ENCODE results near the gene SQSTM1. TPM values are rescaled to one million over a fixed set of nuclear protein-coding genes. Genes with fewer than 3 reads are reported as not detected.

Gene SQSTM1
- total and polyA plus RNA-seq, 2 experiments from 2014 or later: 402 to 641 TPM

GRCh38 chr5:179858241-179858585 is 37.5 kb downstream of the SQSTM1 start:
- H4K20me1 ChIP-seq (ENCODE audit: insufficient read depth, poor library complexity, severe bottlenecking): no peaks in the 10 kb centered on the region
- peak overlapping the region; percentile 65 for H2AFZ ChIP-seq
- no peak for TF ChIP-seq EZH2phosphoT487 (IDR thresholded peaks at IDR 0.05; ENCODE audit: low read depth, severe bottlenecking, unreplicated experiment)
- TF ChIP-seq EZH2 (IDR thresholded peaks at IDR 0.05; ENCODE audit: borderline replicate concordance): no peak
- no peak for TF ChIP-seq CTCF (IDR thresholded peaks at IDR 0.05; ENCODE audit: poor library complexity)
- WGBS (ENCODE audit: low lambda C conversion rate, missing lambda C conversion rate): under 1% methylated on average over 32 of the region's 32 CpGs
- peak; percentile 72 for DNase-seq (ENCODE audit: low spot score)
- H3K4me2 ChIP-seq: peak overlapping the region; percentile 94
- H3K79me2 ChIP-seq: peaks cover 40% of the 10 kb centered on the region
- no peaks in the 10 kb centered on the region for H3K9me2 ChIP-seq (replicated peaks; ENCODE audit: insufficient read depth)
- H3K27me3 ChIP-seq: no peaks in the 10 kb centered on the region
- peak overlapping the region; percentile 66 for H3K4me3 ChIP-seq
- H3K9me3 ChIP-seq (ENCODE audit: low read depth): no peaks in the 10 kb centered on the region
- H3K27ac ChIP-seq: peak overlapping the region; percentile 36
- no peaks in the 10 kb centered on the region for H3K36me3 ChIP-seq (replicated peaks; ENCODE audit: insufficient read depth, low read depth)
- no peaks in the 10 kb centered on the region for H3K4me1 ChIP-seq (ENCODE audit: insufficient read depth)

DNA sequence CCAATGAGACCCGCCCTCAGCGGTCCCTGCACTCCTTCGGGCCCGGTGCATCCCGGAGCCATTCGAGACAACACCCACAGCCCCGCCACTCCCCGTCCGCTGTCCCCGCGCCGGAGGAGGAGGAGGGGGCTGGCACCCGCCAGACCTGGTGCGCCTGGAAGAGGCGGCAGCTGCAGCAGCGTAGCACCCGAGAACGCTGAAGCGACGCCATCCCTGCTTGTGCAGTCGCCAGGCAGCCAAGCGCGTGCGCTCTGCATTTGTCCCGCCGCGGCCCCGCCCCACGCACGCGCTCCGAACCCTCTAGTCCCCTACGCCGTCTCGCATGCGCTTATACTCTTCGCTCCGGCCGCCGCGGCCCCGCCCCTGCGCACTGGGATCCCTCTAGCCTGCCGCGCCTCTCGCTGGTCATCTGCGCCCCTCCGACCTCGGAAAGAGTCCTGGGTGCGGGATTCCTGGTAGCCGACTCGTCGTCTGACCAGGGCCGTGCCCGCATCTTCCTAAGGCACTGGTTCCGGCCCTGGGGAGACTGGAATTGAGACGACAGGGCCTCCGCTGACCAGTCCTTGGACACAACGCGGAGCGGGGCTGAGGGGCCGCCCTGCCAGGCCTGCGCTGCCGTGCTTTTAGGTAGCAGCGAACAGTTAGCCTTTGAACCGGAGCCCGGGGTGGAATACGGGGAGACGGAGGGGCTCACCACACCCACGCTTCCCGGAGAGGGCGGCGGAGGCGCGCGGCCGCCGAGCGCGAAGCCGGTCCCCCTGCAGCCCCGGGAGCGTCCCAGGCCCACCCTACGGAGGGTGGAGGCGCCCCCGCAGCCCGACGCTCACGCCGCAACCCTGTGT is 38.1 kb downstream of the SQSTM1 start, which contains the start of gene MRNIP:
MRNIP (minus strand) TSS at position 232 of the 842 bp plus-strand sequence; CDS start at position 211, 21 bp downstream.
- Histone ChIP-seq H3K4me1 (ENCODE audit: insufficient read depth) (no peaks in the 10 kb centered on the region), H3K79me2 (peaks cover 40% of the 10 kb centered on the region), H3K9me3 (ENCODE audit: low read depth) (no peaks in the 10 kb centered on the region), H4K20me1 (ENCODE audit: insufficient read depth, poor library complexity, severe bottlenecking) (no peaks in the 10 kb centered on the region), H3K27me3 (no peaks in the 10 kb centered on the region), H3K9me2 (replicated peaks; ENCODE audit: insufficient read depth) (no peaks in the 10 kb centered on the region), H3K4me2 (peak within 1 kb of the TSS; percentile 94), H2AFZ (peak within 1 kb of the TSS; percentile 81), H3K27ac (peak within 1 kb of the TSS; percentile 89), H3K36me3 (replicated peaks; ENCODE audit: insufficient read depth, low read depth) (no peaks in the 10 kb centered on the region), H3K4me3 (peak within 1 kb of the TSS; percentile 71)
- 1% methylated on average over 87 of the region's 90 CpGs for WGBS (ENCODE audit: low lambda C conversion rate, missing lambda C conversion rate)
- DNase-seq (ENCODE audit: low spot score): peak; percentile 98
- TF ChIP-seq CTCF (IDR thresholded peaks at IDR 0.05; ENCODE audit: poor library complexity): no peak

- no peak for TF ChIP-seq EZH2 (IDR thresholded peaks at IDR 0.05; ENCODE audit: borderline replicate concordance)
- no peak for TF ChIP-seq EZH2phosphoT487 (IDR thresholded peaks at IDR 0.05; ENCODE audit: low read depth, severe bottlenecking, unreplicated experiment)
- no peak for TF ChIP-seq CTCF (IDR thresholded peaks at IDR 0.05; ENCODE audit: poor library complexity)
- Histone ChIP-seq H3K4me1 (ENCODE audit: insufficient read depth) (no peaks in the 10 kb centered on the region), H3K9me2 (replicated peaks; ENCODE audit: insufficient read depth) (no peaks in the 10 kb centered on the region), H3K79me2 (peaks cover 30% of the 10 kb centered on the region), H3K4me3 (no peak overlapping the region), H3K9me3 (ENCODE audit: low read depth) (no peaks in the 10 kb centered on the region), H3K36me3 (replicated peaks; ENCODE audit: insufficient read depth, low read depth) (no peaks in the 10 kb centered on the region), H2AFZ (no peak overlapping the region), H3K27ac (no peak overlapping the region), H3K27me3 (no peaks in the 10 kb centered on the region), H4K20me1 (ENCODE audit: insufficient read depth, poor library complexity, severe bottlenecking) (no peaks in the 10 kb centered on the region), H3K4me2 (peak overlapping the region; percentile 87)
- 73% methylated on average over 11 of the region's 11 CpGs for WGBS (ENCODE audit: low lambda C conversion rate, missing lambda C conversion rate)
- DNase-seq (ENCODE audit: low spot score): no peak
Observed at GRCh38 chr5:179860301-179860700, 39.6 kb downstream of the SQSTM1 start.

Data from hepatocyte (in vitro differentiated cells).